K562 (cell line): ENCODE measurements around the gene TFPI. TPM values are rescaled to one million over a fixed set of nuclear protein-coding genes. Genes with fewer than 3 reads are reported as not detected.
A peak's percentile ranks its signal among the peaks of the same experiment; 100 is the strongest.

ENCODE experiments used
- ATAC-seq: fragments of 200-7000 bp; cut with Tn5 transposase; 3 replicates; pipeline ENCODE4 v1.9.1; 2020; ENCODE audit warnings: moderate library complexity
- BruUV-seq: library from RNA; stranded (reverse); fragments of 400-500 nt; replicated peaks from 2 replicates; lab custom pipeline; 2021; lab: Mats Ljungman, UMichigan
- CTCF ChIA-PET: fragments of 300-600 bp; formaldehyde crosslinking; extraction: SDS; loops from one replicate; lab custom pipeline; 2021; ENCODE audit warnings: low intra/inter-chr PET ratio; lab: Yijun Ruan, JAX
- POLR2A ChIA-PET: fragments of 300-600, 350-650 bp; sonication (Branson Sonifier 250); formaldehyde crosslinking; extraction: SDS; loops from one replicate; lab custom pipeline; 2021; ENCODE audit warnings: antibody characterized with exemption, inconsistent platforms; lab: Yijun Ruan, JAX
- DNase-seq, 4 experiments: peaks; one replicate each; pipeline versions ENCODE4 v3.0.0 to v3.0.0-alpha.2; 2011 to 2018; ENCODE audit warnings: low spot score in 3 of 4, mixed read lengths in 3 of 4; ENCODE audit errors: extremely low read depth in 1 of 4
- FAIRE-seq: peaks from 2 replicates; lab custom pipeline; 2011; peaks lifted over from hg19 to GRCh38; lab: Jason Lieb, UNC
- H2AFZ ChIP-seq: 2 replicates; pipeline ENCODE4 v1.6.0; 2011; ENCODE audit warnings: low read depth, low read length, control low read depth, inconsistent platforms
- H3K27ac ChIP-seq: fragments of 200-600 bp; 3 replicates; pipeline ENCODE4 v1.8.0; 2011; ENCODE audit warnings: low read depth, mild to moderate bottlenecking, control low read depth, inconsistent platforms, low read length, moderate library complexity, mixed read lengths; ENCODE audit errors: extremely low read depth
- H3K27me3 ChIP-seq, 2 experiments: fragments of 300-600 bp in 1 of 2; 2 replicates in 1 of 2; 3 replicates in 1 of 2; pipeline versions ENCODE4 v1.6.0 to v1.8.0; 2011; ENCODE audit warnings: inconsistent platforms in 2 of 2, low read length in 2 of 2, mild to moderate bottlenecking in 1 of 2, mixed read lengths in 1 of 2, moderate library complexity in 1 of 2; ENCODE audit not compliant: control insufficient read depth in 2 of 2, insufficient read depth in 2 of 2
- H3K36me3 ChIP-seq: fragments of 300-600 bp; 3 replicates; pipeline ENCODE4 v1.8.0; 2011; ENCODE audit warnings: mild to moderate bottlenecking, low read length, inconsistent platforms; ENCODE audit not compliant: control insufficient read depth, insufficient read depth
- H3K4me1 ChIP-seq, 2 experiments: fragments of 200-600 bp in 1 of 2; replicated peaks in 1 of 2; 2 replicates in 1 of 2; 3 replicates in 1 of 2; pipeline versions ENCODE4 v1.5.1 to v1.8.0; 2011; ENCODE audit warnings: inconsistent platforms in 2 of 2, low read length in 2 of 2, mild to moderate bottlenecking in 1 of 2, mixed read lengths in 1 of 2, moderate library complexity in 1 of 2; ENCODE audit not compliant: control insufficient read depth in 2 of 2, insufficient read depth in 2 of 2
- H3K4me2 ChIP-seq: 2 replicates; pipeline ENCODE4 v1.6.1; 2011; ENCODE audit warnings: low read length, control low read depth, inconsistent platforms, mixed read lengths; ENCODE audit not compliant: insufficient read depth
- H3K4me3 ChIP-seq: fragments of 200-600 bp; sonication (generic), shearing (Covaris generic); 2 replicates; pipeline ENCODE4 v1.5.1; 2016; ENCODE audit warnings: control low read depth, inconsistent platforms
- H3K79me2 ChIP-seq: fragments of 200-600 bp; 3 replicates; pipeline ENCODE4 v1.8.0; 2011; ENCODE audit warnings: low read length, inconsistent platforms; ENCODE audit not compliant: control insufficient read depth, insufficient read depth
- H3K9ac ChIP-seq, 2 experiments: 2 replicates each; pipeline versions ENCODE4 v1.6.0 to v1.6.1; 2011; ENCODE audit warnings: low read depth in 2 of 2, low read length in 2 of 2, control low read depth in 1 of 2, inconsistent platforms in 1 of 2, mild to moderate bottlenecking in 1 of 2, mixed read lengths in 1 of 2; ENCODE audit not compliant: insufficient read depth in 1 of 2
- H3K9me1 ChIP-seq: one replicate; pipeline ENCODE4 v1.6.0; 2011; ENCODE audit warnings: inconsistent platforms, mild to moderate bottlenecking, low read length, moderate library complexity; ENCODE audit not compliant: control insufficient read depth, insufficient read depth
- H3K9me3 ChIP-seq: replicated peaks from 2 replicates; pipeline ENCODE4 v1.5.1; 2011; ENCODE audit warnings: low read depth, low read length, inconsistent platforms; ENCODE audit not compliant: control insufficient read depth, insufficient read depth
- H4K20me1 ChIP-seq: replicated peaks from 2 replicates; pipeline ENCODE4 v1.6.1; 2011; ENCODE audit warnings: low read length, inconsistent platforms, mixed read lengths; ENCODE audit not compliant: control insufficient read depth, insufficient read depth
- ARID1B ChIP-seq: fragments of 450-650 bp; IDR thresholded peaks from 2 replicates; pipeline ENCODE4 v1.6.1; 2016; ENCODE audit warnings: antibody characterized with exemption, mild to moderate bottlenecking, inconsistent platforms
- ATF3 ChIP-seq, 2 experiments: fragments of 450-650 bp in 1 of 2; sonication (generic) in 1 of 2; formaldehyde crosslinking in 1 of 2; IDR thresholded peaks in 1 of 2; conservative IDR thresholded peaks in 1 of 2; 2 replicates each; pipeline versions ENCODE4 v1.6.1 to v1.8.1; 2016 to 2023; ENCODE audit warnings: mild to moderate bottlenecking in 2 of 2, moderate library complexity in 2 of 2, inconsistent platforms in 1 of 2, missing genetic modification reagents in 1 of 2
- CBFA2T3 ChIP-seq: fragments of 450-650 bp; IDR thresholded peaks from 2 replicates; pipeline ENCODE4 v1.6.1; 2017
- CTBP1 ChIP-seq: fragments of 450-650 bp; IDR thresholded peaks from 2 replicates; pipeline ENCODE4 v1.6.1; 2016; ENCODE audit warnings: borderline replicate concordance
- EP300 ChIP-seq: IDR thresholded peaks from 2 replicates; pipeline ENCODE4 v1.6.1; 2012; ENCODE audit warnings: low read length, improper control_type of control experiment
- MYNN ChIP-seq, 2 experiments: sonication (generic); formaldehyde crosslinking in 1 of 2; IDR thresholded peaks; 2 replicates each; pipeline versions ENCODE4 v1.5.0 to v1.6.1; 2016 to 2020; ENCODE audit warnings: antibody characterized with exemption in 1 of 2, missing genetic modification reagents in 1 of 2
- NFE2 ChIP-seq: IDR thresholded peaks from 2 replicates; pipeline ENCODE4 v1.6.1; 2014; ENCODE audit warnings: antibody characterized with exemption, low read depth
- RCOR1 ChIP-seq, 2 experiments: IDR thresholded peaks; 2 replicates each; pipeline ENCODE4 v1.6.1; 2012; ENCODE audit warnings: low read depth in 2 of 2, low read length in 2 of 2, borderline replicate concordance in 1 of 2, improper control_type of control experiment in 1 of 2
- SMARCA4 ChIP-seq: fragments of 450-650 bp; IDR thresholded peaks from 2 replicates; pipeline ENCODE4 v1.6.1; 2016
- TCF3 ChIP-seq: sonication (generic); formaldehyde crosslinking; IDR thresholded peaks from 2 replicates; pipeline ENCODE4 v1.4.0; 2020; ENCODE audit warnings: mild to moderate bottlenecking, missing genetic modification reagents
- YY1 ChIP-seq, 3 experiments: IDR thresholded peaks; 2 replicates each; pipeline ENCODE4 v1.6.1; 2011; ENCODE audit warnings: low read length in 2 of 3, mild to moderate bottlenecking in 2 of 3, moderate library complexity in 2 of 3, borderline replicate concordance in 1 of 3, control low read depth in 1 of 3, low read depth in 1 of 3; ENCODE audit not compliant: insufficient read depth in 3 of 3, insufficient replicate concordance in 2 of 3, control insufficient read depth in 1 of 3, insufficient read length in 1 of 3; ENCODE audit errors: extremely low read depth in 1 of 3
- ZBTB8A ChIP-seq: fragments of 450-650 bp; IDR thresholded peaks from 2 replicates; pipeline ENCODE4 v1.6.1; 2018; ENCODE audit warnings: mild to moderate bottlenecking, moderate library complexity; ENCODE audit not compliant: partially characterized antibody
- ZNF589 ChIP-seq: fragments of 200-800 bp; sonication (Bioruptor generic); IDR thresholded peaks from 2 replicates; pipeline ENCODE4 v1.6.1; 2016; ENCODE audit warnings: low read depth, missing genetic modification characterization, missing compliant biosample characterization
- WGBS: fragments of 100-300 bp; shearing (Covaris generic); methylation state at CpG from one replicate; pipeline ENCODE4 v1.1.6; 2016; ENCODE audit warnings: low coverage, mixed read lengths; ENCODE audit not compliant: insufficient coverage; ENCODE audit errors: missing lambda C conversion rate; 5-methylcytosine and 5-hydroxymethylcytosine counted together
- in situ Hi-C: fragments of 300-500 bp; cut with MboI; formaldehyde crosslinking; loops from 4 replicates; pipeline ENCODE4 v1.15.0; 2018; ENCODE audit warnings: inconsistent platforms, mixed read lengths
- intact Hi-C: fragments of 100-400 bp; cut with micrococcal nuclease; formaldehyde crosslinking; loops from 2 replicates; pipeline ENCODE4 v1.14.2; 2022
- polyA plus RNA-seq, 8 experiments: library from polyadenylated mRNA; depleted of rRNA in 4 of 8; stranded (reverse) in 5 of 8; unstranded in 3 of 8; fragments of >200 nt; fragmentation: Nextera tagmentation in 2 of 8; fragmentation: Illumina TruSeq in 1 of 8; extraction: Ambion mirVana in 2 of 8; extraction: Trizol in 1 of 8; gene quantifications; 2 replicates each; pipeline versions ENCODE4 v1.2.1 to v1.2.3, GENCODE V29; 2011 to 2014; ENCODE audit warnings: inconsistent platforms in 1 of 8, missing spikeins in 1 of 8
- total RNA-seq, 7 experiments: library from RNA; depleted of rRNA in 6 of 7; stranded (reverse); fragments of >200 nt in 6 of 7; fragmentation: Illumina TruSeq in 2 of 7; extraction: Trizol in 2 of 7; gene quantifications; 2 replicates each; pipeline versions ENCODE4 v1.2.1 to v1.2.3, GENCODE V29; 2011 to 2021; ENCODE audit warnings: low replicate concordance in 1 of 7
- TF ChIP-seq, protein P1 (sequence below): sonication (generic); IDR thresholded peaks from 2 replicates; pipeline ENCODE4 v1.6.1; 2016
- TF ChIP-seq, protein P2 (sequence below), 2 experiments: IDR thresholded peaks in 1 of 2; conservative IDR thresholded peaks in 1 of 2; 2 replicates each; pipeline ENCODE4 v1.6.1; 2016; ENCODE audit warnings: low read depth in 2 of 2, mild to moderate bottlenecking in 1 of 2, missing compliant biosample characterization in 1 of 2, missing genetic modification characterization in 1 of 2, moderate library complexity in 1 of 2

The TFPI gene
- total and polyA plus RNA-seq, 9 of the 15 experiments (the other 6 are each of a cell fraction or from before 2014, with no cell fraction given) = 53.5 to 219 (median 100) TPM

DNA sequence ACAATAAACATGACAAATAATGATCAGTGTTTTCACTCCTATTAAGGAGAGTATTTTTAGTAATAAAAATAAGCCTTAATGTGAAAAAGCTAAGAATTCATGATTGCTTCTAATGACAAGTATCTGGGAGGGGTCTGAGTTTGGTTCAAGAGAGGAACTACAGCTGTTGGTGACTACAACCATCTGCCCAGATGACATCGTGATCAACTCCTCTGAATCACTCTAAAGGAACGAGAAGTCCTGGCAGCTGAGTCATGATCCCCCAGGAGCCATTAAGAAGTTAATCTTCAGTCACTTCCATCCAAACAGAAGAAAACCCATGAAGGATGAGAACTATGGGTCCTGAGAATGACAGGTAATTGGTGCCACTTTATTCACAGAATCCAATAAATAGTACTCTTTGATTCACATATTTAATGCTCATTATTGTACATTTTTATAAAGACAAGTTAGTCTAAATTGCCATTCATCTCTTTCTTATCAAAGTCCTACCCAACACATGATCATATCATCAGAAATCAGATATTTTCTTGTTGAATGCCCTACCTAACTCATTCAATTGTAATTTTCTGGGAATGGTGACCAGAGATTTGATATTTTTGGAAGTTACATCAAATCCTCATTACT, 6.8 kb downstream of the TFPI start:
- Histone ChIP-seq H3K9me3 (no peaks in the 10 kb centered on the region), H2AFZ (no peak overlapping the region), H3K4me2 (peak overlapping the region; percentile 23; the same call in 1 of the 2 replicates), H3K27me3 (no peaks in the 10 kb centered on the region), H3K9ac (no peak overlapping the region), H3K4me3 (no peak overlapping the region), H3K36me3 (peaks cover 44% of the 10 kb centered on the region), H3K79me2 (peaks cover 77% of the 10 kb centered on the region), H3K4me1 (peaks cover 0 to 20% of the 10 kb centered on the region in 2 experiments; a peak in 3 of 5 replicates), H3K27ac (peak overlapping the region; percentile 57), H3K9me1 (no peaks in the 10 kb centered on the region), H4K20me1 (no peaks in the 10 kb centered on the region)
- CTCF ChIA-PET = no interaction called here
- FAIRE-seq (peak; percentile 92), DNase-seq (peak; percentile 54 to 89 (median 67)), ATAC-seq (peak; percentile 86)
- BruUV-seq = no TSS peak
- 0% methylated on average over 2 of the region's 2 CpGs for WGBS
- intact Hi-C loops (loop anchor here (5.0 to 10.0 kb wide), 2 partner anchors 40 to 953 kb away; partner anchors contain the start of gene ITGAV), in situ Hi-C loops (no loop called here)
- POLR2A ChIA-PET = interaction anchor here (0.8 to 2.0 kb wide), 4 partner anchors 12 to 37 kb away, joined by 3 to 5 read pairs (median 4); no protein-coding TSS in a partner anchor
- TF ChIP-seq, protein P1, sequence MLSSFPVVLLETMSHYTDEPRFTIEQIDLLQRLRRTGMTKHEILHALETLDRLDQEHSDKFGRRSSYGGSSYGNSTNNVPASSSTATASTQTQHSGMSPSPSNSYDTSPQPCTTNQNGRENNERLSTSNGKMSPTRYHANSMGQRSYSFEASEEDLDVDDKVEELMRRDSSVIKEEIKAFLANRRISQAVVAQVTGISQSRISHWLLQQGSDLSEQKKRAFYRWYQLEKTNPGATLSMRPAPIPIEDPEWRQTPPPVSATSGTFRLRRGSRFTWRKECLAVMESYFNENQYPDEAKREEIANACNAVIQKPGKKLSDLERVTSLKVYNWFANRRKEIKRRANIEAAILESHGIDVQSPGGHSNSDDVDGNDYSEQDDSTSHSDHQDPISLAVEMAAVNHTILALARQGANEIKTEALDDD = peak; percentile 85
- peak; percentile 72 for TF ChIP-seq ARID1B
- peak; percentile 65; the same call in 1 of the 2 replicates for TF ChIP-seq EP300
- peak; percentile 63; the same call in 1 of the 2 replicates for TF ChIP-seq MYNN (IDR thresholded peaks at IDR 0.05)
- TF ChIP-seq MYNN (CRISPR knock-in tag; IDR thresholded peaks at IDR 0.05) = no peak
- peak; percentile 63 for TF ChIP-seq CBFA2T3
- peak in 1 of 2 experiments; percentile 82; a peak in 1 of 4 replicates for TF ChIP-seq RCOR1 (IDR thresholded peaks at IDR 0.05; ENCODE audit: borderline replicate concordance in 1 of 2, low read depth in 2 of 2, low read length in 2 of 2)
- TF ChIP-seq ZNF589 = 0 out of 2 replicates have a peak, but pooled peaks have one; percentile 41
- TF ChIP-seq NFE2 = peak; percentile 97
- peak; percentile 82 for TF ChIP-seq SMARCA4
- TF ChIP-seq ZBTB8A = no peak
- TF ChIP-seq YY1 (IDR thresholded peaks at IDR 0.05; ENCODE audit: borderline replicate concordance in 1 of 3, control insufficient read depth in 1 of 3, extremely low read depth in 1 of 3, insufficient read depth in 3 of 3, insufficient read length in 1 of 3, insufficient replicate concordance in 2 of 3, low read depth in 1 of 3, low read length in 2 of 3) = peak in 1 of 3 experiments; percentile 79
- TF ChIP-seq TCF3 = 0 out of 2 replicates have a peak, but pooled peaks have one; percentile 15
- TF ChIP-seq, protein P2, sequence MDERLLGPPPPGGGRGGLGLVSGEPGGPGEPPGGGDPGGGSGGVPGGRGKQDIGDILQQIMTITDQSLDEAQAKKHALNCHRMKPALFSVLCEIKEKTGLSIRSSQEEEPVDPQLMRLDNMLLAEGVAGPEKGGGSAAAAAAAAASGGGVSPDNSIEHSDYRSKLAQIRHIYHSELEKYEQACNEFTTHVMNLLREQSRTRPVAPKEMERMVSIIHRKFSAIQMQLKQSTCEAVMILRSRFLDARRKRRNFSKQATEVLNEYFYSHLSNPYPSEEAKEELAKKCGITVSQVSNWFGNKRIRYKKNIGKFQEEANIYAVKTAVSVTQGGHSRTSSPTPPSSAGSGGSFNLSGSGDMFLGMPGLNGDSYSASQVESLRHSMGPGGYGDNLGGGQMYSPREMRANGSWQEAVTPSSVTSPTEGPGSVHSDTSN (CRISPR knock-in tag; IDR thresholded peaks at IDR 0.05; ENCODE audit: low read depth) = no peak
- TF ChIP-seq, protein P2 (tag; conservative IDR thresholded peaks at IDR 0.05; ENCODE audit: low read depth) = peak; percentile 66
- TF ChIP-seq ATF3 (IDR thresholded peaks at IDR 0.05) = peak; percentile 92
- TF ChIP-seq ATF3 (CRISPR knock-in tag; conservative IDR thresholded peaks at IDR 0.05) = no peak
- peak; percentile 73; the same call in 1 of the 2 replicates for TF ChIP-seq CTBP1
